A375 (cell line): Measurements from ENCODE around the gene FST. TPM values are rescaled to one million over a fixed set of nuclear protein-coding genes. Genes with fewer than 3 reads are reported as not detected.

Experiments
- total RNA-seq: library from RNA; depleted of rRNA; stranded (reverse); fragments of >200 nt; shearing (Covaris generic); gene quantifications from 2 replicates; pipeline ENCODE4 v1.2.3, GENCODE V29; 2014; rRNA removed

FST gene, protein sequence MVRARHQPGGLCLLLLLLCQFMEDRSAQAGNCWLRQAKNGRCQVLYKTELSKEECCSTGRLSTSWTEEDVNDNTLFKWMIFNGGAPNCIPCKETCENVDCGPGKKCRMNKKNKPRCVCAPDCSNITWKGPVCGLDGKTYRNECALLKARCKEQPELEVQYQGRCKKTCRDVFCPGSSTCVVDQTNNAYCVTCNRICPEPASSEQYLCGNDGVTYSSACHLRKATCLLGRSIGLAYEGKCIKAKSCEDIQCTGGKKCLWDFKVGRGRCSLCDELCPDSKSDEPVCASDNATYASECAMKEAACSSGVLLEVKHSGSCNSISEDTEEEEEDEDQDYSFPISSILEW
- 185 and 194 TPM in 2 replicates for total RNA-seq

DNA sequence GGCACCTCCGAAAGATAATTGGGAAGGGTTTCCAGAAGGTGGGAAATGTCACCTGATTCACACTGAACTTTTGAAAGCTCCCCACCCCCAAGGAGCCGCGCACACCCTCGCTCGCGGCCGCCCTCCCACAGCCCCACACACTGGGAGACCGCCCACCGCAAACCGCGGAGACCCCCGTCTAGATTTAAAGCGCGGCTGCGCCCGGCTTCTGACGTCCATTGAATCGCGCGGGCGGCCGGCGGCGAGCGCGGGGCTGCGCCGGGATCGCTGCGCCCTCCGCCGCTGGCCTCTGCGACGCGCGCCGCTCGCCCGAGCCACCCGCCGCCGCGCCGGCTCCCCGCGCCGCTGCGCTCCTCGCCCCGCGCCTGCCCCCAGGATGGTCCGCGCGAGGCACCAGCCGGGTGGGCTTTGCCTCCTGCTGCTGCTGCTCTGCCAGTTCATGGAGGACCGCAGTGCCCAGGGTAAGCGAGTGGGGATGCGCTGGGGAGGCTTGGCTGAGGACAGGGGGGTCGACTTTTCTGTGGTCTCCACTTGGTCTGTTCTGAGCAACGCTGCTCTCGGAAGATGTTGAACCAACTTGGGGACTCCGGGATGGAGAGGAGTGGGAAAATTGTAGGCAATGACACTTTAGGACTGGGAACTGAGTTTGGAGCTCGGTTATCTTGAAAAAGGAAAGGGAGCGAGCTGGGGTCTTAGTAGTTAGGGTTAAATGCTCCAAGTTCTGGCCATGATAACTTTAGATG is at the start of gene FST:
Gene FST, plus strand, starts transcription at position 214 of the 743 bp plus-strand sequence. Its CDS starts 163 bp downstream, at position 377.

Other genes with a start within 250 kb of the FST start
- gene NDUFS4, start 80.0 kb downstream of the FST start, total RNA-seq = 120 and 124 TPM in 2 replicates